H7 (cell line): ENCODE data around the gene CASKIN1. TPM values are rescaled to one million over a fixed set of nuclear protein-coding genes. Genes with fewer than 3 reads are reported as not detected.

Source experiments
- DNase-seq: peaks from one replicate; pipeline ENCODE4 v3.0.0; 2012
- H3K27me3 ChIP-seq: 2 replicates; pipeline ENCODE4 v1.6.0; 2011; ENCODE audit warnings: mild to moderate bottlenecking, low read length; ENCODE audit not compliant: control insufficient read depth, insufficient read depth
- H3K36me3 ChIP-seq: replicated peaks from 2 replicates; pipeline ENCODE4 v1.5.1; 2011; ENCODE audit warnings: low read length; ENCODE audit not compliant: control insufficient read depth, insufficient read depth
- H3K4me3 ChIP-seq: 2 replicates; pipeline ENCODE4 v1.5.1; 2011; ENCODE audit warnings: low read depth, mild to moderate bottlenecking, control low read depth, low read length, moderate library complexity; ENCODE audit not compliant: insufficient read depth
- total RNA-seq: library from RNA; depleted of rRNA; stranded (reverse); fragments of >200 nt; shearing (Covaris generic); gene quantifications from 2 replicates; pipeline ENCODE4 v1.2.3, GENCODE V29; 2014

The CASKIN1 gene
- total RNA-seq, 1 experiment from 2014 or later, result 2.0 TPM

DNA sequence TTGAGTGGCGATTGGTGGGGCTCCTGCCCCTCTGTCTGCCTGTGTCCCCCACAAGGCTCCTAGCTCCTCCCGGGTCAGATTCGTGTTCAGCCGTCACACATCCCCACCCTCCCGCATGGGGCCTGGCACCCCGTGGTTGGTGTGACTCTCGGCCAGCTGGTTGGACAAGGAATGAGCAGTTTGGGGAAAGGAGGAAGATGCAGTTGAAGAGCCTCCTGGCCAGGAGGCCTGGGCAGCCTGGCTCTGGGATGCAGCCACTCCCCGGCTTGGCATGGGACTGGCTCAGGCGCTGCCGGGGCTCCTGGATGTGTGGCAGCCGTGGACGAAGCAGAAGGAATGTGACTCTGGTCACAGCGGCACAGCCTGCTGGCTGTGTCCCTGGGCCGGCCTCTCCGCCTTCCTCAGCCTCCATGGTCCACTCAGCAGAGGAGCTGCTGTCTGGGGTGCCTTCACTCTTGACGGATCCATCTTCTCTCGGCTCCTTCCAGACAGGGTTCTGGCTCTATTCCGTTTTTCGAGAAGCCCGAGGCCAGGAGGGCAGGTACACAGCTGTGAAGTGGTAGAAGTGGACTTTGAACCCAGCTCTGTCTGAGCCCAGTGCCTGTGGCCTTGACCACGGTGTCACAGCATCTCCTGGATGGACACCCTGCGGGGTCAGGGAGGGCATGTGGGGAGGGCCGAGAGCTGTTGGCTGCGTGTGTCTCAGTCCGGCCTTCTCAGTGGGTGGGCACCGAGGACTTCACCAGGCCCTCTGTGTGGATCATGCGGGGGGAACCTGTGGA lies 38.7 kb downstream of the CASKIN1 start:
- Histone ChIP-seq H3K4me3 (no peak overlapping the region), H3K36me3 (peaks cover 19% of the 10 kb centered on the region), H3K27me3 (no peaks in the 10 kb centered on the region; the same call in 1 of the 2 replicates)
- DNase-seq, result no peak

DNA sequence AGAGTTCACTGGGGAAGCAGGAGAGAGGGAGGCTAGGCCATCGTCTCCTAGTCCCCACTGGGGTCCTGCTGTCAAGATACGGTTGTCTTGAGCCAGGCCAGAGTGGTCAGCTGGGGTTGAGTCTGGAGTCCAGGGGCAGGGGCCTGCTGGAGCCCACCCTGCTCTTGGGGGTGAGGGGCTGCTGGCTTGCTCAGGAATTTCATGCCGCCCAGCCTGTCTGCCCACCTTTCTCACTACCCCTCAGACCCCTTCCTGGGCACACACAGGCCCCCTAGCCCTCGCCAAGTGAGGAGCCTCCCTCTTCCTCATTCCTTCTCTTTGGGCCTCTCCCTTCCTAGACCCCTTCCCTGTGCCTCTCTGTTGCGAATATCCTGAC lies 39.6 kb downstream of the CASKIN1 start:
- H3K4me3 ChIP-seq, result peak overlapping the region; percentile 85
- H3K36me3 ChIP-seq, result peaks cover 19% of the 10 kb centered on the region
- no peak for DNase-seq
- H3K27me3 ChIP-seq, result no peaks in the 10 kb centered on the region; the same call in 1 of the 2 replicates

DNA sequence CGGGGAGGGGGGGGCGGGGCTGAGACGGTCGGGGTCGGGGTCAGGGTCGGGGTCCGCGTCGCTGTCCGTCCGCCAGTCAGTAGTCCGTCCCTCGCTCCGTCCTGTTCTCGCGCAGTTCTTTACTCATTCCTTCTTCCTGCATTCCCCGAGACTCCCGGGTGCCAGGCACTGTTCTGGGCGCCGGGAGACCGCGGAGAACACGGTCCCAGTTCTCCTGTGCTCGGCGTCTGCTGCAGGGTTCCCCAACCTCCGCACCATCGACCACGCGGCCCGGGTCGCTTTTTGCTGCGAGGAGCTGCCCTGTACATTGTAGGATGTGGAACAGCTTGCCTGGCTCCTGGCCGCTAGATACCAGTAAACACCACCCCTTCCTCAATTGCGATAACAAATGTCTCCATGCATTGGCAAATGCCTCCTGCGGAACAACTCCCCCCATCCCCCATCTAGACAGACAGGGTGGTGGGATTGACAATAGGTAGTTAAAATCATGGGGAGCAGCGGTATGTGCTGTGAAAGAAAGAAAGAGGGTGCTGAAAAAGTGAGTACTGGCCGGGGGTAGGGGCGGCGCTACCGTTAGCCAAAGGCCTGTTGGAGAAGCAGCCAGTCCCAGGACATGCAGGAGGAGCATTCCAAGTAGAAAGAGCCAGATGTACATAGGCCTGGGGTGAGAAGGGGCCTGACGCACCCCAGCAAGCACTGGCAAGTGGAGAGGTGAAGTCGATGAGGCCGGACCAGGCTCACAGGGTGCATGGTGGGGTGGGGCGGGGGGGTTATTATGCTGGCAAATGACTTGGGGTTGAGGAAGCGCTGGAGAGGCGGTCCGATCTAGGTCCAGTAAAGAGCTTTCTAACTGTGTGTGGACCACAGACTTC lies 40.2 kb downstream of the CASKIN1 start:
- no peak for DNase-seq
- Histone ChIP-seq H3K4me3 (peak overlapping the region; percentile 85), H3K36me3 (peaks cover 22% of the 10 kb centered on the region), H3K27me3 (no peaks in the 10 kb centered on the region; the same call in 1 of the 2 replicates)

DNA sequence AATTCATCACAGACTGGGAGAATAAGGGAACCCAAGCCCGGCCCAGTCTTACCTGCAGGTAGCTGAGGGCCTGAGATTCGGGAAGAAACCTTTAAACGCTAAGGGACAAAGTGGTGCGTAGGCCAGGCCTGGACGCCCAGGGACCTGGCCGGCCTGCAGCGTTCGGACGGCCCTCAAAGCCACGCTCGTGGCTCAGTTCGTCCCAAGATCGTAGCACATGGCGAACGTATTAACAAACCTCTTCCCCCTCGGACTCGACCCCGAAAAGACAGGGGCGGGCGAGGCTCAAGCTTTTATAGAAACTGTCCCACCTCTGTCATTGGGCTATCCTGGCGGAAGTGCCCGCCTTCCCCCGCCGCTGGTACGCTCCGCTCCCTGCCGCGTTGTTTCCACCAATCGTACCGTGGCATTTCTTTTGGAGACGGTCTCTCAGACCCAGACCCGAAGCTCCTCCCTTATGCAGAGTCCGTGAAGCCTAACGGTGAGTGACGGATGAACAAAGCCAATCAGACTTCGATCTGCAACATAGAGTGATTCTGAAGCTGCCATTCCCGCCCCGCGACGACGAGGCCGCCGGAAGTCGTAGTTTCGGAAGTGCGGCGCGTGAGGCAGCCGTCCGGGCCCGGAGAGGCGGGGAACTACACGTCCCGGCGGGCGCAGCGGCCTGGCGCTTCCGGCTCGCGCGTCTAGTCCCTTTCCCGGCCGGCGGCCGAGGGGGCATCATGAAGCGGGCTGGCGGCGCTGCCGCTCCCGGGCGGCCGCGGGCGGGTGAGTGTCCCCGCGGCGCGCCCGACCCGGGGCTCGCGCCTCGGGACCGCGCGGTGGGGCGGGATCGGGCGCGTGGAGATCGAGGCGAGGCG lies 41.1 kb downstream of the CASKIN1 start, which contains the start of gene TRAF7:
TRAF7 (plus strand) TSS at position 692 of the 860 bp plus-strand sequence. CDS start 8,139 bp downstream, outside the sequence.
- DNase-seq, result peak; percentile 99
- Histone ChIP-seq H3K27me3 (no peaks in the 10 kb centered on the region; the same call in 1 of the 2 replicates), H3K4me3 (peak within 1 kb of the TSS; percentile 99), H3K36me3 (peaks cover 22% of the 10 kb centered on the region)

DNA sequence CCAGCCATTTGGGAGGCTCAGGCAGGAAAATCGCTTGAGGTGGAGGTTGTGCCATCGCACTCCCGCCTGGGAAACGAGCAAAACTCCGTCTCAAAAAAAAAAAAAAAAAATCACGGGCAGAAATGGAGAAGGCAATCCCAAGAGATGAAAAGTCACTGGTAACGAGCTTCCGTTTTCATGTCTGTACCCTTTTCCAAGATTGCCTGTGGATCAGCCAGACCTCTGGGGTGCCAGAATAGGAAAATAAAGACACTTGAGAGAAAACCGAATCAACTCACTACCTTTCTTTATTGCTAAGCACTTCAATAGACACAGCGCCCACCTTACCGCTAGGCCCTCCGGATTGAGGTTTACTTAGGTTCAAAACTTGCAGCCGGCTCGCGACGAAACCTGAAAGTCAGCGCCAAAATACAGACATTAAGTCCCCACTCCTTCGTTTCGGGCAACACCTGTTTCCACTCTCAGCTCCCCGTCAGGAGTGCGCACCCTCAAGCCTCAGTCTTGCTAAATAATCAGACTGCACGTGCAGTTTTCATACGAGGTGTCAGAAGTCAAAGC lies 41.8 kb downstream of the CASKIN1 start:
- no peaks in the 10 kb centered on the region; the same call in 1 of the 2 replicates for H3K27me3 ChIP-seq
- DNase-seq, result no peak

DNA sequence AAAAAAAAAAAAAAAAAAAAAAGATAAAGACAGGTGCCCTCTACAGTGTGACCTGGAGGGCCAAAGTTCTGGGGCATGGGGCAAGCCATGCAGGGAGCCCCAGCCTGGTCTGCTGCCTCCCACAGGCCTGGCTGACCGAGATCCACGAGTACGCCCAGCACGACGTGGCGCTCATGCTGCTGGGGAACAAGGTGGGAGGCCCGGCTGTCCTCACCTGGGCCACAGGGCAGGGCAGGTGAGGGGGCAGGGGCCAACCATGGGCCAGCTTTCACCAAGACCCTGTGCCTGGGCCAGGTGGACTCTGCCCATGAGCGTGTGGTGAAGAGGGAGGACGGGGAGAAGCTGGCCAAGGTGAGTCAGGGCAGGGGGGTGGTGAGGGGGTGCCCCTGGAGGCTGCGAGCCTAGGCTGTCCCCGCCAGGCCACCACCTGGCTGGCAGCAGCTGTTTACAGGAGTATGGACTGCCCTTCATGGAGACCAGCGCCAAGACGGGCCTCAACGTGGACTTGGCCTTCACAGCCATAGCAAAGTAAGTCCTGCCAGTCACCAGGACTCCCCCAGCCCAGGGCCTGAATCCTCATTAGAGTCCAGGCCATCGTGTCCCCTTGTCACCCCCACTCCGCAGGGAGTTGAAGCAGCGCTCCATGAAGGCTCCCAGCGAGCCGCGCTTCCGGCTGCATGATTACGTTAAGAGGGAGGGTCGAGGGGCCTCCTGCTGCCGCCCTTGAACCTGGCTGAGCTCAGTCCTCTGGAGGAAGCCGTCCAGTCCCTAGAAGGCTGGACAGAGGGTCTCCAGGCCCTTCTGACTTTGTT lies 43.5 kb downstream of the CASKIN1 start:
- Histone ChIP-seq H3K4me3 (peak overlapping the region; percentile 99), H3K36me3 (peaks cover 22% of the 10 kb centered on the region), H3K27me3 (no peaks in the 10 kb centered on the region; the same call in 1 of the 2 replicates)
- no peak for DNase-seq

More for the DNA sequence above, 41.8 kb downstream of the CASKIN1 start:
- Histone ChIP-seq H3K4me3 (peak overlapping the region; percentile 99), H3K36me3 (peaks cover 22% of the 10 kb centered on the region)

DNA sequence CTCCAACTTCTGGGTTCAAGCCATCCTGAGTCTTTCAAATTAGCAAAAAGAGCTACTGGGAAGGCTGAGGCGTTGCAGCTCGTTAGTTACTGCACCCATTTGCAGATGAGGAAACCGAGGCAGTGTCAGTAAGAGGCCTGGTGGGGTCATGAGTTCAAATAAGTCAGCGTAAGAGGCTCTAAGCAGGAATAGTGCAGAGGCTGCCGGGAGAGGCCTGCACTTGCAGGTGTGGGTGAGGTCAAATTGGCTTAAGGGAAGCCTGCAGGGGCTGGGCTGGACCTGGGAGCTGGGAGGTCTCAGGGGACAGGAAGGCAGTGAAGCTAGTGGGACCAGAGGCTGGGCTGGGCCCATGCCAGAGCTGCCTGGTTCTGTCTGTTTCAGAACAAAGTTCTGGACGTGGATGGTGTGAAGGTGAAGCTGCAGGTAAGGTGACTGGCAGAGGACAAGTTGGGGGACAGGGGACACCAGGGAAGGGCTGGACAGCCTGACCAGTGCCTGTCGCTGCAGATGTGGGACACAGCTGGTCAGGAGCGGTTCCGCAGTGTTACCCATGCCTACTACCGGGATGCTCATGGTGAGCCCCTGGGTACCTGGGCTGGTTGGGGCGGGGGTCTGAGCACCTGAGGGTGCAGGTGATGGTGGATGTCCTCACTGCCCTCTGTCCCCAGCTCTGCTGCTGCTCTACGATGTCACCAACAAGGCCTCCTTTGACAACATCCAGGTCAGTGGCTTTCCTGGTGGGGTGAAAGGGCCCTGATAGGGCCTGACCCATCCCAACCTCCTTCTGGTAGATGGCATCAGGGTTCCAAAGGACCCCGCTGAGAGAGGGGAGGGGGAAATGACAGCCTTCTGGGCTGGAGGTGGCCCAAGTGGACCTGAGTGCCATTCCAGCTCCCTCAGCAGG lies 45.0 kb downstream of the CASKIN1 start:
- DNase-seq, result peak; percentile 68
- Histone ChIP-seq H3K27me3 (no peaks in the 10 kb centered on the region; the same call in 1 of the 2 replicates), H3K36me3 (peaks cover 22% of the 10 kb centered on the region), H3K4me3 (no peak overlapping the region)

DNA sequence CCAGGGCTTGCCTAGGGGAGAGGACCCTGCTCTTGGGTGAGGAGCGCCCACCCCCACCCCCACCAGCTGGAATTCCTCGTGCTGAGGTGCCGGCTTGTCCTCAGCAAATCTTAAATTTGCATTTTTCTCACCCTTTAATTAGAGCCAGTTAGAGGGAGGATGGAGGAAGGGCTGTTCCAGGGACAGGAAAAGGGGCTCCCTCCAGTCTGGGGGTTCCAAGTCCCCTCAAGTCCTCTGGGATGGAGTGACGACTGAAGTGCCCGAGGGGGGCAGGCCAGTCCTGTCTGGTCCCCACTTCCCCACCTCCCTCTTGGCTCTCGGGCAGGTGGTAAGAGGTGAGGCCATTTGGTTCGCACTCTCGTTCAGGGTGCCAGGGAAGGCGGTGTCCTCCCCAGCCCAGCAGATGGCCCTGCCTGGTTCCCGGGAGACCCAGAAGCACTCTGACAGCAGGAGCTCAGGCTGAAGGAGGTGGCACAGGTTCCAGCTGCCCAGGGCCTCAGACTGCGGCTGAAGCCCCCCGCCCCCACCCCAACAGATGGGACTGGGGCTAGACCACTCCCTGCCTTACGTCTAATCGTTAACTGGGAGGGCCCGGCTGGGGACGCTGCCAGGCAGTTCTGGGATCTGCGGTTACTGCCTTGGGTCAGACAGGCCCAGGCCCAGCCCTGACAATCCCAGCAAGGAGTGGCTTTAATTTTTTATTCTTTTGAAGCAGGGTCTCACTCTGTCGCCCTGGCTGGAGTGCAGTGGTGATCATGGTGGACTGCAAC lies 45.8 kb downstream of the CASKIN1 start:
- Histone ChIP-seq H3K27me3 (no peaks in the 10 kb centered on the region; the same call in 1 of the 2 replicates), H3K4me3 (no peak overlapping the region), H3K36me3 (peaks cover 22% of the 10 kb centered on the region)
- DNase-seq, result peak; percentile 87

DNA sequence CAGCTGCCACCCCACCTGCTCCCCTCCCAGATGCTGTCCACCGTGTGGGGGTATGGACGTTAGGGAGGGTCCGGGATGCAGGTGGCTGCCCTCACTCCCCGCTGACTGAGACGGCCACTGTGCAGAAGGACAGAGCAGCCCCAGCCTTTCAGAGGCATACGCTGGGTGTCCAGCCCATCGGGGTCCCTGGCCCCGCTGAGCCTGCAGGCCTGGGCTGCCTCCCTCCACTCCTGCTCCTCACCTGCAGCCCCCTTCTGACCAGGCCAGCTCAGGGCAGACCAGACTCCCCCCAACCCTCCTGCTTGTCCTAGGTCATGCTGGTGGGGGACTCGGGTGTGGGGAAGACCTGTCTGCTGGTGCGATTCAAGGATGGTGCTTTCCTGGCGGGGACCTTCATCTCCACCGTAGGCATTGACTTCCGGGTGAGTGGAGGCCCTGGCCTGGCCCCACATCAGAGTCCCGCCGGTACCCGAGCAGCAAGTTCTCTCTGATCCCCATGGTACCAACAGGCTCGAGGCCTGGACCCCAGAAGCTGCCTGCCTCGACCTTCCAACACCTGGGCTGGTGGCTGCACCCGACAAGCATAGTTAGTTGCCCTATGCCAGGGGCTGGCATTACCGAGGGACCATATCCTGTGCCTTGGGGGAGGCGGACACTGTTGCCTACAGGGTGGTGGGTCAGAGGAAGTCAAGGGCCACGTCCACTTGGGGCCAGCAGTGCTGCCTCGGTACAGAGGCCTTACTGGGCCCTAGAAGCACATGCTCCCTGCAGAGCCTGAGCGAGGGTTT lies 46.6 kb downstream of the CASKIN1 start:
- H3K36me3 ChIP-seq, result peaks cover 22% of the 10 kb centered on the region
- peak overlapping the region; percentile 70 for H3K4me3 ChIP-seq
- no peaks in the 10 kb centered on the region; the same call in 1 of the 2 replicates for H3K27me3 ChIP-seq
- peak; percentile 80 for DNase-seq

DNA sequence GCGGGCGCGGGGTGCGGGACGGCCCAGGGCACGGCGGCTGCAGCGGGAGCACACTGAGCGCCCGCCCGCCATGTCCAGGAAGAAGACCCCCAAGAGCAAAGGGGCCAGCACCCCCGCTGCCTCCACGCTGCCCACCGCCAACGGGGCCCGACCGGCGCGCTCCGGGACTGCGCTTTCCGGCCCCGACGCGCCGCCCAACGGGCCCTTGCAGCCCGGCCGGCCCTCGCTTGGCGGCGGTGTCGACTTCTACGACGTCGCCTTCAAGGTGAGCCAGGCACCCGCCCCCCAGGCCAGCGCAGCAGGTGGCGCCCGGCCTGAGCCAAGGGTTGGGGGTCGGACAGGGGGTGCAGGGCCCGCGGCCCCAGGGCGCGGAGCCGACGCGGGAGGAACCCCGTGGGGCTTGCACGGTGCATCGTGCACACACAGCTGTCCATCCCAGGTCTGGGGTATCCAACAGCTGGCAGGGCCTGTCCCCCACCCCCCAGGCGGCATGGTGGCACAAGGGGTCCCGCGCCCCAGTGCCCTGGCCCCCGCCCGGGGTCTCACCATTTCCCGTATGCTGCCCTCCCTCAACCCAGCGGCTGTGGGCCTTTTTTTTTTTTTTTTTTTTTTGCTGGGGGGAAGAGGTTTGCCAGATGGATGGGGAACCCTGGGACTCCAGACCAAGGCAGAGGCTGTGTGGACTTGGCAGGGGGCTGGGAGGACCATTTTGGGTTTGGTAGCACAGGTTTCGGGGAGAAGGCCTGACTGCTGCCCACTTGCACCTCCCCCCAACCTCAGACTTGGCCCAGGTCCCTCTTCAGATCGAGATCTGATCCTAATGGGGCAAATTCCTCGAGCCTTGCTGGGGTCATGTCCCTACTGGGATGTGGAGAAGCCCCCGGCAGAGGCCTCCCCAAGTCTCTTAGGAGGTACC lies 47.4 kb downstream of the CASKIN1 start:
- peak; percentile 82 for DNase-seq
- H3K36me3 ChIP-seq, result peaks cover 14% of the 10 kb centered on the region
- H3K4me3 ChIP-seq, result peak overlapping the region; percentile 70
- no peaks in the 10 kb centered on the region for H3K27me3 ChIP-seq
